ENCODE results near the gene ZNF391. TPM values are rescaled to one million over a fixed set of nuclear protein-coding genes. Genes with fewer than 3 reads are reported as not detected.

Gene ZNF391
- total RNA-seq, 1 experiment from 2014 or later = 4.7 TPM

DNA sequence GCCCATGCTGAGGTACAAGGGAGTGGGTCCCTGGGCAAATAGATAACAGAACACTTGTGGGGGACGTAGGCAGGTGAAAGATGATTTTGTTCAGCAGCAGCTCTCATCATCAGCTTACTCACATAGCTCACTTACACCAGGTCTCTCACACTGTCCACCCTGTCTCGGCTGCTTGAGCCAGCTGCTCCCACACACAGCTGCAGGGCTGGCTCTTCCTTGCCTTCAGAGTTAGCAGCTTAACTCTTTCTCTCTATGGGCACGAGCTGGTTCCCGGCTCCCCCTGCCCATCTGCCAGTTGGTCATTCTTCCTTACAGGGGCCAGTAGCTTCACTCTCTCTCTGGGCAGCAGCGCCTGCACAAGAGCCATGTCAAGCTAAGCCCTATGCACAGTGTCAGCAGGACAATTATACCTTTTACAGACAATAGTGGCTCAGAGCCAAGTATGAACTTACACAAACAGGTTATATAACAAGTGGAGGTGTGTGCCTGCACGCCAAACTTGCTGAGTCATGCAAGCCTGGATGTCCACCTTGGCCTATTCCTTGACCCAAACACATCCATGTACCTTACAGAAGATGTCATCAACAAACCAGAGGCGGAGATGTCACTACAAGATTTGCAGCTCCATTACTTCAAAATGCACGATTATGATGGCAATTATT is 18.7 kb downstream of the ZNF391 start:
- H3K36me3 ChIP-seq (ENCODE audit: low read depth) = no peaks in the 10 kb centered on the region
- CTCF ChIA-PET = interaction anchor here (0.6 kb wide), 1 partner anchor 22 kb away, joined by 3 read pairs; no protein-coding TSS in a partner anchor
- H3K79me2 ChIP-seq (ENCODE audit: low read depth) = no peaks in the 10 kb centered on the region
- no peaks in the 10 kb centered on the region for H3K9me2 ChIP-seq (ENCODE audit: insufficient read depth)
- intact Hi-C loops (cut with micrococcal nuclease; ENCODE audit: unreplicated experiment) = no loop called here
- no peak overlapping the region for H3K4me2 ChIP-seq
- no peaks in the 10 kb centered on the region for H4K20me1 ChIP-seq (ENCODE audit: insufficient read depth)
- no peak overlapping the region for H3K4me3 ChIP-seq
- no peak for TF ChIP-seq EZH2 (IDR thresholded peaks at IDR 0.05; ENCODE audit: low read depth)
- TF ChIP-seq, protein P1, sequence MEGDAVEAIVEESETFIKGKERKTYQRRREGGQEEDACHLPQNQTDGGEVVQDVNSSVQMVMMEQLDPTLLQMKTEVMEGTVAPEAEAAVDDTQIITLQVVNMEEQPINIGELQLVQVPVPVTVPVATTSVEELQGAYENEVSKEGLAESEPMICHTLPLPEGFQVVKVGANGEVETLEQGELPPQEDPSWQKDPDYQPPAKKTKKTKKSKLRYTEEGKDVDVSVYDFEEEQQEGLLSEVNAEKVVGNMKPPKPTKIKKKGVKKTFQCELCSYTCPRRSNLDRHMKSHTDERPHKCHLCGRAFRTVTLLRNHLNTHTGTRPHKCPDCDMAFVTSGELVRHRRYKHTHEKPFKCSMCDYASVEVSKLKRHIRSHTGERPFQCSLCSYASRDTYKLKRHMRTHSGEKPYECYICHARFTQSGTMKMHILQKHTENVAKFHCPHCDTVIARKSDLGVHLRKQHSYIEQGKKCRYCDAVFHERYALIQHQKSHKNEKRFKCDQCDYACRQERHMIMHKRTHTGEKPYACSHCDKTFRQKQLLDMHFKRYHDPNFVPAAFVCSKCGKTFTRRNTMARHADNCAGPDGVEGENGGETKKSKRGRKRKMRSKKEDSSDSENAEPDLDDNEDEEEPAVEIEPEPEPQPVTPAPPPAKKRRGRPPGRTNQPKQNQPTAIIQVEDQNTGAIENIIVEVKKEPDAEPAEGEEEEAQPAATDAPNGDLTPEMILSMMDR (conservative IDR thresholded peaks at IDR 0.05) = no peak
- H3K27me3 ChIP-seq (ENCODE audit: insufficient read depth, low read depth) = no peaks in the 10 kb centered on the region
- no peaks in the 10 kb centered on the region for H3K4me1 ChIP-seq (replicated peaks; ENCODE audit: insufficient read depth)
- peaks cover 32% of the 10 kb centered on the region for H3K9me3 ChIP-seq (ENCODE audit: insufficient read depth, low read depth)
- no peaks in the 10 kb centered on the region for H3F3A ChIP-seq (ENCODE audit: insufficient read depth, low read depth)
- POLR2A ChIA-PET (ENCODE audit: unreplicated experiment) = interaction anchor here (0.6 kb wide), 1 partner anchor 322 kb away, joined by 4 read pairs; no protein-coding TSS in a partner anchor
- no TSS peak for BruUV-seq (replicated peaks)
- H2AFZ ChIP-seq = no peak overlapping the region
- H3K27ac ChIP-seq = no peak overlapping the region
- DNase-seq = no peak

GRCh38 chr6:27414300-27414699 is 25.7 kb downstream of the ZNF391 start:
- DNase-seq = no peak
- no TSS peak for BruUV-seq (replicated peaks)
- Histone ChIP-seq H3F3A (ENCODE audit: insufficient read depth, low read depth) (no peaks in the 10 kb centered on the region), H3K27me3 (ENCODE audit: insufficient read depth, low read depth) (no peaks in the 10 kb centered on the region), H3K27ac (no peak overlapping the region), H3K36me3 (ENCODE audit: low read depth) (no peaks in the 10 kb centered on the region), H2AFZ (no peak overlapping the region), H3K9me3 (ENCODE audit: insufficient read depth, low read depth) (no peaks in the 10 kb centered on the region), H3K4me2 (no peak overlapping the region), H3K9me2 (ENCODE audit: insufficient read depth) (no peaks in the 10 kb centered on the region), H3K4me1 (replicated peaks; ENCODE audit: insufficient read depth) (no peaks in the 10 kb centered on the region), H3K79me2 (ENCODE audit: low read depth) (no peaks in the 10 kb centered on the region), H4K20me1 (ENCODE audit: insufficient read depth) (no peaks in the 10 kb centered on the region), H3K4me3 (no peak overlapping the region)
- TF ChIP-seq, protein P1 (conservative IDR thresholded peaks at IDR 0.05) = no peak
- TF ChIP-seq EZH2 (IDR thresholded peaks at IDR 0.05; ENCODE audit: low read depth) = no peak
- ChIA-PET POLR2A (ENCODE audit: unreplicated experiment) (no interaction called here), CTCF (no interaction called here)
- intact Hi-C loops (cut with micrococcal nuclease; ENCODE audit: unreplicated experiment) = no loop called here

DNA sequence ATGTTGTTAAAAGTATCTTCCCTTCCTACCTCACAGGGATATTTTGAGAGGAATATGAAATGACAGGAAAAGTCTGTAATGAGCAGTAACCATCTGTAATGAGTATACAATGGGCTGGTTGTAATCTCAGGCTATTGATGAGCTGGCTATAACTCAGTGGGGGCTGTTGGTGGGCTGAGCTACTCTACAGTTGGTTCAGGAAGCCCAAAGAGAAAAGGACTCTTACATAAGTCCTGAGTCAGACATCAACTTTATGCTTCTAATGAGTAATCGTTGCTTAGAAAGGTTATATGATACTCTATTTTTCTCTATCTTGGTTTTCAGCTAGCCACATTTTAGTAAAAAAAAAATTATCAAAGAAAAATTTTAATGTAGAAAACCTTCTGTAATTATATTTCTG is 26.4 kb downstream of the ZNF391 start:
- TF ChIP-seq EZH2 (IDR thresholded peaks at IDR 0.05; ENCODE audit: low read depth) = no peak
- TF ChIP-seq, protein P1 (conservative IDR thresholded peaks at IDR 0.05) = no peak
- BruUV-seq (replicated peaks) = no TSS peak
- 0 out of 2 replicates have a peak, but pooled peaks cover 3% of the 10 kb centered on the region for H3K27me3 ChIP-seq (ENCODE audit: insufficient read depth, low read depth)
- H3K4me3 ChIP-seq = no peak overlapping the region
- no peak for DNase-seq
- no peaks in the 10 kb centered on the region for H3K4me1 ChIP-seq (replicated peaks; ENCODE audit: insufficient read depth)
- H3K36me3 ChIP-seq (ENCODE audit: low read depth) = no peaks in the 10 kb centered on the region
- no peak overlapping the region for H2AFZ ChIP-seq
- H3K9me3 ChIP-seq (ENCODE audit: insufficient read depth, low read depth) = no peaks in the 10 kb centered on the region; the same call in 1 of the 2 replicates
- intact Hi-C loops (cut with micrococcal nuclease; ENCODE audit: unreplicated experiment) = no loop called here
- H3K27ac ChIP-seq = no peak overlapping the region
- CTCF ChIA-PET = no interaction called here
- no peaks in the 10 kb centered on the region for H3K79me2 ChIP-seq (ENCODE audit: low read depth)
- no peak overlapping the region for H3K4me2 ChIP-seq
- H3F3A ChIP-seq (ENCODE audit: insufficient read depth, low read depth) = no peaks in the 10 kb centered on the region
- H4K20me1 ChIP-seq (ENCODE audit: insufficient read depth) = no peaks in the 10 kb centered on the region
- no peaks in the 10 kb centered on the region for H3K9me2 ChIP-seq (ENCODE audit: insufficient read depth)
- POLR2A ChIA-PET (ENCODE audit: unreplicated experiment) = no interaction called here
